HG02798 (cell line): ENCODE data around the gene FGD5.

ENCODE experiments used
- ATAC-seq: cut with Tn5 transposase; IDR thresholded peaks from one replicate; pipeline ENCODE4 v1.9.1; 2021; ENCODE audit warnings: mild to moderate bottlenecking; ENCODE audit not compliant: unreplicated experiment, poor library complexity

FGD5 gene

DNA sequence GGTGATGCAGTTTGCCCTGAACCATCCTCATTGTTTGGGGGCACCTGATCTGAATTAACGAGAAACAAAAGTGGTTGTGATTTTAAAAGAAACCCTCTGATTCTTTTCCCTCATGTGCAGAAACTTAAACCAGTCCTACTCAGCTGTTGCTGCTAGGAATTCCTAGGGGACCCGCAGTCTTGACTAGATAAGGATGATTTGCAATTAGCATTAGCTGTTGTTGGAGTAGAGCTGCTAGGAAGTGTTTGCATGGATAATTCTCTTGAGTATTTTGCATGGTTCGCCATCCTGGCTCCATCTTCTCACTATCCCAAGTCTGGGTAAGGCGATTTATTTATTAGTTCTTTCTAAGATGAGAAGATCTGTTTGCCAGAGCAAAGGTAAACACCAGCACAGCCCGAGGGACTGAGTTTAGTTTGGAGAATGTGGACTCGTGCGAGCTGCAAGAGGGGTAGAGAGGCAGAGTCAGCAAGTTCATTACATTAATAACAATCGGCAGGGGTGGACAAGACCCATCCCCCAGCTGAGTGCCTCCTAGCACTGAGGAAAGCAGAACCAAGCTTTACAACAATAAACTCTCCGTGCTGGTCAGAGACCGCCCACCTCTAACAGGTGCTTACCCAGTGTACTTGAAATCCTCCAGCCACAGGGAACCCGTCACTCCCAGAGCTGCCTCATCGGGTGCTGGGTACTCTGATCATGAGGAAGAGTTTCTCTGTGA, 4.1 kb downstream of the FGD5 start:
- ATAC-seq, result no peak

- ATAC-seq, result no peak
These were observed 4.6 kb downstream of the FGD5 start for GRCh38 chr3:14823393-14823792.

DNA sequence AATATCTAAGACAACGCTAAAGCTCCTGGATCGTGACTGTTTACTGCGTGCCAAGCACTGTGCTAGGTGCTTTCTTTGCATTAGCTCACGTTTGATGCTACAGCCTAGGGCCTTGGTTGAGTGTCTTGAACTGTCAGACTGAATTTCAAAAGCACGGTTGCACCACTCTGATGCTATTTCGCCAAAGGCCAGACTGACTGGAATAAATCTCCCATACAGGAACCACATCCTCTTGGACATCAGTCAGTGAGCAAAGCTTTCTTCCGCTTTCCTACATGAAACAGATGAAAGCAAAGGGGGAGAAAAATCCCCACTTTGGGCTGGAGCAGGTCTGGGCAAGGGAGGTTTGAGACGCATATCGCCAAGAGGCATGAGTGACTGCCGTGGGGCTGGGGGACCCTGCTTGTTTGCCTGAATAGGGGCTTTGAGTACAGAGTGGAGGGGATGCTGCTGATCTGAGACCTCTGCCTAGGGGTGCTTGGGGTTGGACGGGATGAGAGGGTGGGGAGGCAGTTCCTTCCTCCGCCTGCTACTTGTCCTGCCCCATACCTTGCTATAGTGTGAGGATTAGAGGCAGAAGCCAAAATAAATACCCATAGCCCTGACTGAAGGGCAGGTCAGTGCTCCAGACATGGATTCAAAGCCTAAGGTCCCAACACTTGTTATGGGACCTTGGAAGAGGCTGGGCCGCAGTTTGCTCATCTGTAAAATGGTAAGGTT, 5.3 kb downstream of the FGD5 start:
- ATAC-seq, result no peak

GRCh38 chr3:14824646-14825045, 5.9 kb downstream of the FGD5 start:
- no peak for ATAC-seq

DNA sequence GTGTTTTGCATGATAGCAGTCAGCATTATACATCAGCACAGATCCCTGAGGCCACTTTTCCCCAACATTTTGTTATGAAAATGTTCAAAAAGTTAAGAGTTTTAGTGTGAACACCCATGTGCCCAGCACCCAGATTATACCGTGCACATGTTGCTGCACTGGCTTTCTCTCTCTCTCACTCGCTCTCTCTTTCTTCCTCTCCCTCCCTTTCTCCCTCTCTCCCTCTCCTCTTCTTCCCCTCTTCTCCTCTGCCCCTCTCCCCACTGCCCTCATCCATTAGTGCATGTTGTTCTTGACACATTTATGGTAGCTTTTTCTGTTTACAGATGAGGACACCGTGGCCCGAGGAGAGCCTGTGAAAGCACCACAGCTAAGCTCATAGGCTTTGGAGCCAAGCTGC, 7.3 kb downstream of the FGD5 start:
- ATAC-seq, result no peak

DNA sequence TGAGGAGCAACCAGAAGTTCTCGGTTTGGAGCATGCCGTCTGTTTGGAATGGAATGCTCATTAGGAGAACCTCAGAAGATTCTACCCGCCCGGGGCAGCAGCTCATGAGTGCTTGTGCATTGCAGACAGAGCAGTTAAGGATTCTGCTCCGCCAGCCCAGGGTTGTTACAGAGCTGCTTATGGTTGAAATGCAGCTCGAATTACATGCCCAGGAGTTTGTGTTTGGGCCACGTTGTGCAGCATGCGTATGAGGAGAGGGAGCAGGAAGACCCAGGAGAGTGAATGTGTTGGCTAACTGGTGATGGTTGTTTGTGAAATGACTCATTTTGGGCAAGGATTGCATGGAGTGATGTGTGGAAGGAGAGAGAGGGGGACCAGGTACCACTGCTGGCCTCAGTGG, 9.0 kb downstream of the FGD5 start:
- ATAC-seq, result no peak

GRCh38 chr3:14829811-14830210, 11.0 kb downstream of the FGD5 start:
- no peak for ATAC-seq

- no peak for ATAC-seq
These were observed 13.2 kb downstream of the FGD5 start for GRCh38 chr3:14831916-14832450.

DNA sequence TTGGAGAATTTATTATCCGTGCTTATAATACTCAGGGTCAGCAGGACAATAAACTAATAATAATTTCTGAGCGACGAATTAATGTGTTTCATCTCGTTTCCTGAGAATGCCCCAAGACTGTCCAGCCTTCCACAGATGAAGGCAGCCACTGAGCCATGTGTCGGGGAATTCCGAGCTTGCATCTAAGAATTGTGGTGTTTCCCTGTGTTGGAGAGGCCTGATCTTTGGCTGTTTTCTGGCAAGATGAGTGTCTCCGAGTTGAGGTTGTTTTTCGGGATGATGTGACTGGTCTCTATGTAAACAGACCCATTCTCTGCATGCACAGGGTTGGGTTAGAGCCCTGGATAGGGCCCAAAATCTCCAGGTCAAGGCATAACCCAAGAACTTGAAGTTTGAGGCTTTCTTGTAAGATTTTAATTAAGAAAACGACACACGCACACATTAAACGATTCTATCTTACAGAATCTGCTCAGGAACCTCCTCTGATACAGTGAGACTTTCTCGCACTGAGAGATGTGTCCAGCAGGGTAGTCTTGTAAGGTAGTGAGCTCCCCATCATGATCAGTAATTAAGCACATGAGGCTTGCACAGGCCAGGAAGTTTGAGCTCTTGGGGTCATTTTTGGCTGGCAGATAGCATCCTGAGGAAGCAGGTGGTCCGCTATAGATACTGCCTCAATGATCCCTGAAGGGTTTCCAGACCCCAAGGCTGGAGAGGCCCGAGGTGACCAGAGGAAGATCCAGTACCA, 14.4 kb downstream of the FGD5 start:
- no peak for ATAC-seq

- no peak for ATAC-seq
These were observed 15.4 kb downstream of the FGD5 start for GRCh38 chr3:14834121-14834520.

DNA sequence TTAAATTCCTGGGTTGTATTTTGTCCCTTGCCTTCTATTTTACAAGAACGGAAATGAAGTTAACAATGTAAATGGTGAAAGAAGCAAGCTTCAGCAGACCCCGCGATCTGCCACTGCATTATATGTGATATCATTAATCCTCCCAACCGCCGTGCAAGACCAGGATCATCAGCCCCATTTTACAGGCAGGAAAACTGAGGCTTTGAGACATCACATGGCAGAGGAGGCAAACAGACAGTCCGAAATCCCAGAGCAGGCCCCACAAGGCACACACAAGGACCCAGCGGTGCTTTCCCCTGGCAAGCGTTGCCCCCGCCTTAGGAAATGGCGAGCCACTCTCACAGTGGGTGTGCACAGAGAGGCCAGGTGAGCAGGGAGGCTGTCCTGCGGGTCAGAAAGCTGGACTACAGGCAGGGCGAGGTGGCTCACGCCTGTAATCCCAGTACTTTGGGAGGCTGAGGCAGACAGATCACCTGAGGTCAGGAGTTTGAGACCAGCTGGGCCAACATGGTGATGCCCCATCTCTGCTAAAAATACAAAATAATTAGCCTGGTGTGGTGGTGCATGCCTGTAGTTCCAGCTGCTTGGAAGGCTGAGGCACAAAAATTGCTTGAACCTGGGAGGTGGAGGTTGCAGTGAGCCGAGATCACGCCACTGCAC, 16.2 kb downstream of the FGD5 start:
- ATAC-seq, result no peak

- no peak for ATAC-seq
These were observed 17.3 kb downstream of the FGD5 start for GRCh38 chr3:14836049-14836468.

DNA sequence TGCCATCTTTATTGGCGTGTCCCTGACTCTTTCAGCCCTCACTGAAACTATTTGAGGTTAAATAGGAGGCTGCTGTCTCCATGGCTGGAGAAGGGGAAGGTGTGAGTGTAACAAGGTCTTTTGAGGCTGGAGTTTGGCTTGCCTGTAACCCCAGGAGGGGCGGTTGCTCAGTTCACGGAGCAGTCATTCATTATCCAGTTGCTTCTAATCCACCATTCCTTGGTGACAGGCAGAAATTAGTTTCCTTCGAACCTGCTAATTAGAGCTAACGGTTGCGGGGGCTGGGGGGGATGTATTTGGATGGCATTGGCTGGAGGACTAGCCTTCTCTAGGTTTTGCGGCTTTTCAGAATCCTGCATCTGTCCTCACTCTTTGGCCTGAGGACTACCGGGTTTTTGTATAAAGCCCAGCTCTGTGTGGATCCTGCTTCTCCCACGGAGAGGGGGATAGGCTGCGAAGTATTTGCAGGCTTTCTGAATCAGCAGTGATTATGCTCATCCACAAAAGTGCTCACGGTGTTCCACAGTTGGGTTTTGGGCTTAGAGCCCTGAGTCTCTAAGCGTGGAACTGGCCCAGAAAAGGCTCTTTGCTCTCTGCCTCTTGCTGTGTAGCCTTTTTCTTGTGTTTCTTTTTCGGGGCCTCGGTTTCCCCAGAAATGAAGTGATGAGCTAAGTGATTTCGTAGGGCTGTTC, 18.6 kb downstream of the FGD5 start:
- no peak for ATAC-seq

DNA sequence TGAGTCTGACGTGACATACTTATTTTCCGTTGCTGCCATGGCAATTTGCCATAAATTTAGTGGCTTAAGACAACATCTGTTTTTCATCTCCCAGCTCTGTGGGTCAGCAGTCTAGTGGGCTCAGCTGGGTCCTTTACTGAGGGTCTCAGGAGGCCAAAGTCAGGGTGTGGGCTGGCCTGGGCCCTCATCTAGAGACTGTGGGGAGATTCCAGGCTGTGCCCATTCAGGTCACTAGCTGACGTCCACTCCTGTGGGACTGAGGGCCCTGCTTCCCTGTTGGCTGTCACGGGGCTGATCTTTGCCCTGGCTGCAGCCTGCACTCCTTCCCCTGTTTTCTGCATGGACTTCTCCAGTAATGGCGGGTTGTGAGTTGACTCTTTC, 19.1 kb downstream of the FGD5 start:
- ATAC-seq, result no peak

DNA sequence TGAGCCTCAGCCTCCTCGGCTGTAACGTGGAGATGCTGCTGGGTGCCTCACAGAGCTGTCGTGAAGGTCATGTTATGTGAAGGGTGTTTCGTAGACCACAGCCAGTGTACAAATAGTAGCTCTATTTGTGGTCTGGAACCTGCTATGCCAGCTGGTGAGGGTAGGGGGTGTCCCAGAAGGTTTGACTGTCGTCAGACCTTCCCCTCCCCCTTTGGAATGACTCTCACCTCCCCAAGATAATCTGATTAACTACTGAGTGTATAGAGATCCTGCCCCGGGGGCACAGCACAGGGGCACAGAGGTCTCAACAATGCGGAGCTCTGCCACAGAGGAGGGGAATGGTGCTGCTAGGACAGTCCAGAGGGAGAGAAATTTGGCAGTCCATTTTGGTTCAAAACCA, 20.5 kb downstream of the FGD5 start:
- no peak for ATAC-seq

- ATAC-seq, result no peak
These were observed 23.1 kb downstream of the FGD5 start for GRCh38 chr3:14841836-14842235.

DNA sequence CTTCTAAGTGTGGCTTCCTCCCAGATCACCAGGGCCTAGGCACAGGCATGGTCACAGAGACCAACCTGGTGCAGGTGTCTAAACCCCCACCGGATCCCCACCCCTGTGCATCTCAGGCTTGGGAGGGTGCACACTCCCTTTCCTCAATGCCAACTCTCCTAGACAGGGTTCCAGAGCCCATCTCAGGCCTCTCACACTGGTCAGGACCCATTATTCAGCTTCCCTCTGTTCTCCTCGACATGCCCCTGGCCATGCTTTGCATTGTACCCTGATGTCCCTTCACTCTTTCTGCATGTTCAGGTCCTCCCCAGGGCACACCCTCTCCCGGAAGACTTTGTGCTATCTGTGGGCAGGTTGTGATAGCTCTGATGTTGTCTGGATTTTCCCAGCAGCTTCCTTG, 23.5 kb downstream of the FGD5 start:
- ATAC-seq, result no peak

GRCh38 chr3:14843321-14843720, 24.6 kb downstream of the FGD5 start:
- no peak for ATAC-seq

DNA sequence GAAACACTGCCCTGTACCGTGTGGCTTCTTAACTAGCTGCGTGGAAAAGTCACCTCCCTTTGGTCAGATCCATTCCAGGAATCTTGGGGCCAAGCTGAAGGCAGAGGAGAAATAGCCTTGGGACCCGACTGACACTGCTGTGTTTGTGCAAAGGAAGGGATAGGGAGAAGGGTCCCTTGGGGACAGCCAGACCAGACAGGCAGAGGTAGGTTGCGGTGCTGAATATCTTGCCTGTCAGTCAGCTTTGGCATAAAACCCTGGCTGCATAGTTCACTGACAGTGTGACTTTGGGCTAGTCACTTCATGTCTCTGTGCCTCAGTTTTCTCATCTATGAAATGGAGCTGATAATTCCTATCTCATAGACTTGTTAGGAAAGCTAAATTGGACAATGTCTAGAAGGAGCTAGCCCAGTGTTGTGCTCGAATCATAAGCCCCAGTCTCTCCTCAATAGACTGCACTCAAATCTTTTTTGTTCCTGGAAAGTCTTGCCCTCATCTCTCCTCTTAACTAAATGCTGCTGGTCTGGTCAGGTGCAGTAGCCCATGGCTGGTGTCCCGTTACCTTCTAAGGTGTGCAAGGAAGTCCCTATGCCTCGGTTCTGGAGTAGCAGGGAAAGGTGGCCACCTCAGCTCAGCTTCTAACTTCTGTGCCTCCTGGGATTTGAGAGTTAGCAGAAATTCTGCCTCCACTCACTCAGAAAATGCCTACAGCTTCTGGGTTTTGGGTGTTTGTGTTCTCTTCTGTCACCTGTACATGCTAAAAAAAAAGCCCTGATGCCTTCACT, 25.8 kb downstream of the FGD5 start:
- ATAC-seq, result no peak
